Globus pallidus (tissue), 1 donor: ENCODE results near the gene SALL3.
"Not testable (repeated sequence)": the region's sequence is repeated elsewhere in the genome, so short reads cannot be mapped to it uniquely, and the experiment has no call there.

ENCODE experiments used
- DNase-seq: peaks from one replicate; pipeline ENCODE4 v3.0.0-alpha.2; 2015; ENCODE audit warnings: low spot score

Gene SALL3

DNA sequence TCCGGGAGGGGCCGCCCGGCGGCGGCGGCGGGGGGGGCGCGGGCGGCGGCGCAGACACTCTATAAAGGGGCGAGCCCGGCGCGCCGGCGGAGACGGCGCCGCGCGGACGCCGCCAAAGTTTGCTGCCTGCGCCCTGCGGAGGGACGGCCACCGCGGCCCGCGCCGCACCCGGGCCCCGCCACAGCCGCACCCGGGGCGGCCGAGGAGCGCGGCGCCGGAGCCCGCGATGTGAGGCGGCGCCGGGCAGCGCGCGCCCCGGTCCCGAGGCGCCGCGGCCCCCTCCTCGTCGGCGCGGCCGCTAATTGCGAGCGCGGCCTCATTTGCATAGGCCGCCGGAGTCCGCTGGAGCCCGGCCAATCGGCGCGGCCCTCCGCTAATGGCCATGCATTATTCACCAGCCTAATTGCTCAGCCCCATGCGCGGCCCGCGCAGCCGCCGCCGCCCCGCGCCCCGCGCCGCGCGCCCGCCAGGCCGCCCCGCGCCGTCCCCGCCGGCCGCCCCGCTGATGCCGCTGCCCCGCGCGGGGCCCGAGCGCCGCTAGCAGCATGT, at the start of gene SALL3:
Gene SALL3 (plus strand): TSS at position 89 of the 549 bp plus-strand sequence. CDS start 457 bp downstream, at position 546.
- DNase-seq, result no peak

- no peak for DNase-seq
Observed at GRCh38 chr18:78932281-78932680, 47.3 kb upstream of the SALL3 start.

DNA sequence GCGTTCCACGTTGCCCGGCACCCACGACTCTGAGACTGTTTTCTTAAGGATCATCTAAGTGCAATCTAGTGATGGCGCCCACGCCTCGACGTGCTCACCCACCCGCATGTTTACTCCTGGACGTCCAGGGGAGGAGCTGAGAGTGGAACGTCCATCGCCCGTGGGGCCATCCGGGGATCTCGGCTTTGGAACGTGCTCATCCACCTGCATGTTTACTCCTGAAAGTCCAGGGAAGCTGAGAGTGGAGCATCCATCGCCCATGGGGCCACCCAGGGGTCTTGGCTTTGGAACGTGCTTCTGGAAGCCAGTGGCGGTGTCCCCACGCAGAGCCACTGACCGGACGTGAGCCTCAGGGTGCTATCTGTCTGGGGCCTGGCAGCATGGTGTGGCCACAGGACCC, 45.6 kb upstream of the SALL3 start:
- DNase-seq, result no peak

- no peak for DNase-seq
Observed at GRCh38 chr18:78934551-78935225, 44.9 kb upstream of the SALL3 start.

DNA sequence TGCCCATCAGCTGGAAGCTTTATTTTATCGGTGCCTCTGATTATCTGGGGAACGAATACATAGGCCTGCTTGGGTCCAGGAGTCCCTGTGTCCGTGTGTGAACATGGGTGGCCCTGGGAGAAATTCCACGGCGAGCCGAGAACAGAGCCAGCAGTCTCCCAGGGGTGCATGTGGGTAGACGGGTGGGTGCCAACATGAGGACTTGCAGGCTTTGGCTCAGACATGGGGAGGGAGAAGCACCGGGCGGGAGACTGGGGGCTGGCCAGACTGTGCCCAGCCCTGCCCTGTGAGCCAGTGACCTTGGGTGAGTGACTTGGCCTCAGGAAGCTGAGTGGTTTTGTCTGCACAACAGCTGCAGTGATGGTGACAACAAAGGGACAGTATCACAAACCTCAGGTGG, 44.2 kb upstream of the SALL3 start:
- DNase-seq, result no peak

DNA sequence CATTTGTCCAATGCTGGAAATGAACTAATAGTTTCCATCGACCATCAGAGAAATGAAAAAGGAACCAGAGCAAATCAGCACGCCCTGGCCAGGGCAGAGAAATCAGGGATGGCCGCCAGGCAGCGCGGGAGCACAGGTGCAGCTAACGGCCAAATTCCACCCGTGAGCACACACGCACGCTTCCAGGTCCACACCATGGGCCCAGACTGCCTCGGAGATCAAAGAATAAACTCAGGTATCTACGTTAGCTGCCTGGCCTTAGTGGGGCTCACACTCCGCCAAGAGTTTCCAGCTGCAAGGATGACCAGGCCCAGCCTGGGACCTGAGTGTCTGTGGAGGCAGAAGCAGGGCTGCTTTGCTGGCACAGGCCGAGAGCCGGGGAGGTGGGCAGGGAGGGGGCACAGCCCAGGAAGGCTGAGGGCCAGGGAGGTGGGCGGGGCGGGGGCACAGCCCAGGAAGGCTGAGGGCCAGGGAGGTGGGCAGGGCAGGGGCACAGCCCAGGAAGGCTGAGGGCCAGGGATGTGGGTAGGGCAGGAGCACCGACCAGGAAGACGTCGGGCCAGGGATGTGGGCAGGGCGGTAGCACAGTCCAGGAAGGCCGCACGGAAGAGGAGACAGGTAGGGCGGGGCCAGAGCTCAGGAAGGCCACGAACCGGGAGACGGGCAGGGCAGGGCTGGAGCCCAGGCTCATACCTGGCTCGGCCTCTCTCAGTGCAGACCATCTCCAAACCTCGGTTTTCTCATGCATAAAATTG, 43.2 kb upstream of the SALL3 start:
- no peak for DNase-seq

- no peak for DNase-seq
Observed at GRCh38 chr18:78937166-78937565, 42.5 kb upstream of the SALL3 start.

DNA sequence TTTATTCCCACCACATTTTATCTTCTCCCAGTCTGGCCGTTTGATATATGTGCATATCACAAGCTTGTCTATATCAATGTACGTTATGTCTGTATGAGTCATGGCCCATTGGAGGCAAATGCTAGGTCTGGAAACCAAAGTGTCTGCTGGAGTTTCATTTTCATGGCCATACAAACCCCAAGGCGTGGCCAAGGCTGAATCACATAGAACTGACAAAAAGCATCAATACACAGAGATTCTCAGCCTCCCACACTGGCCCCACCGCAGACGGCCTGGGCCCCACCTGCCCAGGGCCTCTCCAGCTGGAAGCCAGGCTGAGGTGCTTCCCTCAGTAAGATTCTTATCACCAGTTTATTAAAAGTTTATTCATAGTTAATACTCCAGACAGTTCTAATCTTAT, 40.5 kb upstream of the SALL3 start:
- no peak for DNase-seq

DNA sequence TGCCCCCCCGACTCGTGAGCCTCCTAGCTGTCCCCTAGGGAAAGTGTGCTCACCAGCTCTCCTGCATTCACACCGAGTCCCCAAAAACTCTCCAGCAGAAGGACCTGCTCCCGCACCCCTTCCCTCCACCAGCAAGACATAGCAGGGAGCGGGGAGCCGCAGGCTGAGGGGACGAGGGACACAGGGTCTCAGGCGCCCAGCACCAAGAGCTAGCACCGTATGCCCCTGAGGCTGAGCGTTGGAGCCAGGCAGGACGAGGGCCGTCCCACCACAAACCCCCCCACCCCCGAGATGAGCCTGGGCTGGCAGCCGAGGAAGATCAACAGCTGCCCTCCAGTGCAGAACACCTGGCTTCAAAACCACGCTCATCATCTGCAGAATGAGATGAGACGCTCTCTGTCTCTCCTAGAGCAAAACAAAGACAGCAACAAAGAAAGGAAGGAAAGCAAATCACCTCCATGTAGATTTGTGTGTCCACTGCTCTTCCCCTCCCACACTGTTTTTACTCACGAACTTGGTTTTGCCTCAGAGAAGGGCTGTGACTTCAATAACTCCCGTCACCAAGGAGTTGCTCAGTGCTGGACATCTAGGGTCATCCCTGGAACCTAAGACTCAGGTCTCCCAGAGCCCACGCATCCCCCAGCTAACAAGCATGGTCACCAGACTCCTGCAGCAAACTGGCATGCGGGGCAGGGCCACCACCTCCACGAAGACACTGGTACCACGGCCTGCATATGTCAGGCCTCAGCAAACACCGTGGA, 39.7 kb upstream of the SALL3 start:
- DNase-seq, result no peak

DNA sequence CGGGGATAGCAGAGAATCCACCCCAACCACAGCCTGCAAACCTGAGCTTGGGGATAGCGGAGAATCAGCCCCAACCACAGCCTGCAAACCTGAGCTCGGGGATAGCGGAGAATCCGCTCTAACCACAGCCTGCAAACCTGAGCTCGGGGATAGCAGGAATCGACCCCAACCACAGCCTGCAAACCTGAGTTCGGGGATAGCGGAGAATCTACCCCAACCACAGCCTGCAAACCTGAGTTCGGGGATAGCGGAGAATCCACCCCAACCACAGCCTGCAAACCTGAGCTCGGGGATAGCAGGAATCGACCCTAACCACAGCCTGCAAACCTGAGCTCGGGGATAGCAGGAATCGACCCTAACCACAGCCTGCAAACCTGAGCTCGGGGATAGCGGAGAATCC, 37.4 kb upstream of the SALL3 start:
- DNase-seq, result not testable (repeated sequence)

- no peak for DNase-seq
Observed at GRCh38 chr18:78945628-78946027, 34.0 kb upstream of the SALL3 start.

DNA sequence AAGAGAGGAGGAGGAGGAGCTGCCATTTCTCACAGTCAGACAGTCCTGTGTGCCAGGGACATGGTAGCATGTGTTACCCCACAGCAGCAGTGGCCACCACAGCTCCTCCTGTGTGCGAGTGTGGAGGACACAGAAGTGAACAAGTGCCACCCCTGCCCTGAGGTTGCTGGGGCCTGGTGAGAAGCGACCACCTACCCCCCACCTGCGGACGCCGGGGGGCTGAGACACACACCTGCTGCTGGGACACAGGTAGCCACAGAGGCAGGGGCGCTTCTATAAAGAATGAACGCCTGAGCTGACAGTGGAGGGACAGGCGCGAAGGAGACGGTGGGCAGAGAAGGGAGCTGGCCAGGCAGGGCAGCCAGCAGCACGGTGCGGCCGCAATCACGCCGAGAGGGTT, 32.3 kb upstream of the SALL3 start:
- no peak for DNase-seq

- no peak for DNase-seq
Observed at GRCh38 chr18:78948221-78948620, 31.4 kb upstream of the SALL3 start.

DNA sequence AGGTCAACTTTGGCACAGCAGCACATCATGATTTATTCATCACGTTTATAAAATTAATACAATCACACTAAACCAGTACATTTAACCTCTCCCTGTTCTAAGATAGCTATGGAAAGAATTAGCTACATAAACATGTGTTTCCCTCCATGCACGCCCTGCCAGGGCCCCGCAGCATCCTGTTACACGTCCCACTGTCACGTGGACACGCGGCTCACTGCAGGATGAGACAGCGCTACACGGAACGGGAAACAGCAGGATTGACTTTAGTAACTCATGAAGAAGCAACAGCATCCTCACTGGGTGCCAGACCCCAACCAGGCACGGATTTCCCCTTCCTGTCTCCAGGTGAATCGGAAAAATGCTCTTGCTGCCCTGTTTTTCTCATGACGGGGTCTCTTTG, 30.9 kb upstream of the SALL3 start:
- DNase-seq, result no peak

DNA sequence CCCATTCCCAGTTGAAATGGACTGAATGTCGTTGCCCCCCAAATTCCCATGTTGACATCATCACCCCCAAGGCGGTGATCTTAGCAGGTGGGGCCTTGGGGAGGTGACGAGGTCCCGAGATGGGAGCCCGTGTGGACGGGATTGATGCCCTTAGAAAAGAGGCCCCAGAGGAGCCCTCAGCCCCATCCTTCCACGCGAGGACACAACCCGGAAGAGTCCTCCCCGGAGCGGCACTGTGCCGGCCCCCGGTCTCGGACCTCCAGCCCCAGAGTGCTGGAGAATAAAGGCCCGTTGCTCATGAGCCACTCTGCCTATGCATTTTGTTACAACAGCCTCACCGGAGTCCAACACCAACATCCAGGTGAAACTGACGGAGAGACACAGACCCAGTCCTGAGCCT, 30.4 kb upstream of the SALL3 start:
- DNase-seq, result no peak

- no peak for DNase-seq
Observed at GRCh38 chr18:78950386-78950785, 29.2 kb upstream of the SALL3 start.

- no peak for DNase-seq
Observed at GRCh38 chr18:78953566-78953965, 26.1 kb upstream of the SALL3 start.

DNA sequence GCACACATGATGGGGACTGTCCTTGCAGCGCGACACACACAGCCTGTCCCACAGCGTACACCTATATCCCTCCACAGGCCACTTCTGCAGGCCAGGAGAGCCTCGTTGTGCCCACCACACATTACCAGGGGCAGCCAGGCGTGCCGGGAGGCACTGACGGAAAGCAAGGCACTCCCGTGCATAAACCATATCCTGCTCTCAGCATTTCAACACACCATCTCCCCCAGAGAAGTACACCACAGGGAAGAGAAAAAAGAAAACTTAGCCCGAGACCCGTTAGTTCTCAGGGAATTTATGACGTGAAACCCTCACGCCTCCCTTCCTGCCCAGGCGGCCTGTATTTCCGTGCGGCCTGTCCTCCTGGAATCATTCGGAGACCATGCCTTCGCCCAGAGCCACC, 24.6 kb upstream of the SALL3 start:
- no peak for DNase-seq

DNA sequence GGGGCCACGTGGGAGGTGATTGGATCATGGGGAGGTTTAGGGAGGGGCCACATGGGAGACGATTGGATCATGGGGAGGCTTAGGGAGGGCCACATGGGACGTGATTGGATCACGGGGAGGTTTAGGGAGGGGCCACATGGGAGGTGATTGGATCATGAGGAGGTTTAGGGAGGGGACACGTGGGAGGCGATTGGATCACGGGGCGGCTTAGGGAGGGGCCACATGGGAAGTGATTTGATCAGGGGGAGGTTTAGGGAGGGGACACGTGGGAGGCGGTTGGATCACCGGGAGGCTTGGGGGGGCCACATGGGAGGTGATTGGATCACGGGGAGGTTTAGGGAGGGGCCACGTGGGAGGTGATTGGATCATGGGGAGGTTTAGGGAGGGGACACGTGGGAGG, 22.5 kb upstream of the SALL3 start:
- DNase-seq, result no peak

DNA sequence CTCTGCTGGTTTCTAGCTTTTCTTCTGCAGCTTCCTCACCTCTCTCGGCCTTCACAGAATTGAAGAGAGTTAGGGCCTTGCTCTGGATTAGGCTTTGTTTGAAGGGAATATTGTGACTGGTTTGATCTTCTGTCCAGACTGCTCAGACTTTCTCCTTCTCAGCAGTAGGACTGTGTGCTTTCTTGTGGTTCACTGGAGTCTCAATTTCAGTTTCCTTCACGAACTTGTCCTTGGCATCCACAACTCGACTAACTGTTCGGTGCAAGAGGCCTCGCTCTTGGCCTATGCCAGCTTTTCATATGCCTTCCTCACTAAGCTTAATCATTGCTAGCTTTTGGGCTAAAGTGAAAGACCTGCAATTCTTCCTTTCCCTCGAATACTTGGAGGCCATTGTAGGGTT, 18.9 kb upstream of the SALL3 start:
- no peak for DNase-seq

GRCh38 chr18:78962098-78962497, 17.5 kb upstream of the SALL3 start:
- DNase-seq, result no peak

GRCh38 chr18:78964727-78965126, 14.9 kb upstream of the SALL3 start:
- DNase-seq, result not testable (repeated sequence)

- no peak for DNase-seq
Observed at GRCh38 chr18:78965260-78965659, 14.4 kb upstream of the SALL3 start.
